Measurements from ENCODE around the gene UGT2B17. TPM values are rescaled to one million over a fixed set of nuclear protein-coding genes. Genes with fewer than 3 reads are reported as not detected.

Gene UGT2B17
- polyA plus RNA-seq, 1 of the 3 experiments (the other 2 are of a cell fraction), result not detected

DNA sequence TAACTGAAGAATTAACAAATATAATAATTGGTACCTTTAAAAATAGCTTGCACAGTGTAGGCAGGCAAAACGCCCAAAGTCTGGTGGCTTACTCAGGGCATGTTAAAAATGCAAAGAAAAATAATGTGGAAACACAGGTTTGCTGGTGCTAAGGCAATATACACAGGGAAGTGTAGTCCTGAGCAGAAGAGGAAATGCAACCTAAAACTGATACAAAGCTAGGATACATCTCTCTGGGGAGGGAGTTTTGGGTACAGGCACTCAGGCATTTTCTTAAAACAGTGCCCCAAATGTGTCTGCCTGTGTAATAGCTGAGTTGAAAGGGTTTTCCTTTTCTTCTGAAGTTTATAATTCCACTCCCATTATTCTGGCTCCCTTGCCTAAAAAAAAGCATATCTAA is 81.4 kb downstream of the UGT2B17 start:
- CTCF ChIA-PET, result interaction anchor here (0.7 to 1.2 kb wide), 2 partner anchors 10 to 676 kb away, joined by 3 to 6 read pairs; no protein-coding TSS in a partner anchor
- 11% methylated on average over 1 of the region's 1 CpG for WGBS (ENCODE audit: low lambda C conversion rate)

DNA sequence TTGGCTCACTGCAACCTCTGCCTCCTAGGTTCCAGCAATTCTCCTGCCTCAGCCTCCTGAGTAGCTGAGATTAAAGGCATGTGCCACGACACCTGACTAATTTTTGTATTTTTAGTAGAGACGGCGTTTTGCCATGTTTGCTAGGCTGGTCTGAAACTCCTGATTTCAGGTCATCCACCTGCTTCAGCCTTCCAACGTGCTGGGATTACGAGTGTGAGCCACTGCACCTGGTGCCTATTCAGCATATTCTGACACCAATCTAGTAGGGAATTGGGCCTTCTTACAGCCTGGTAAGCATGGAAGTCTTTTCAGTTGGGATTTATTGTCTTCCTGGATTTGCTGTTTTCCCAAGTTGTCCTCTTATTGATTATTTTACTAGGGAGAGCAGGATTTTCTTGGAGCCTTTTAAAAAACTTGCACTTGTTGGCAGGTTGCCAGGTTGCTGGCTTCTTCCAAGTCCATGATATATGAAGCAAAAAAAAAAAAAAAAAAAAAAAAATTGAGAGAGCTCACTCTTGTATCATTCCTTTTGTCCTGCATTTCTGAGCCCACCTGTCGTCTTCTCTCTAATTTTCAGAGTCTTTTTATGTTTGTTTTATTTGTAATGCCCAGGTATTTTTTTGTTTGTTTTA is 85.2 kb downstream of the UGT2B17 start:
- Histone ChIP-seq H3K27me3 (ENCODE audit: insufficient read depth) (no peaks in the 10 kb centered on the region; the same call in 1 of the 2 replicates), H2AFZ (ENCODE audit: low read depth) (no peak overlapping the region), H3K4me3 (ENCODE audit: low read depth in 2 of 2, low read length in 1 of 2) (no peak overlapping the region), H4K20me1 (ENCODE audit: insufficient read depth) (no peaks in the 10 kb centered on the region), H3K9me3 (no peaks in the 10 kb centered on the region), H3K4me2 (no peak overlapping the region), H3K9ac (no peak overlapping the region), H3K9me2 (no peaks in the 10 kb centered on the region), H3K36me3 (replicated peaks in 1 of 2; ENCODE audit: control insufficient read depth in 1 of 2, insufficient read depth in 2 of 2, low read length in 1 of 2) (no peaks in the 10 kb centered on the region), H3K4me1 (ENCODE audit: control insufficient read depth in 1 of 2, insufficient read depth in 2 of 2, low read depth in 1 of 2, low read length in 1 of 2) (no peaks in the 10 kb centered on the region), H3K79me2 (ENCODE audit: insufficient read depth) (no peaks in the 10 kb centered on the region), H3K27ac (ENCODE audit: low read depth in 2 of 2, low read length in 1 of 2) (no peak overlapping the region), H3F3A (replicated peaks; ENCODE audit: insufficient read depth) (no peaks in the 10 kb centered on the region)
- POLR2A ChIA-PET, result no interaction called here
- 10% methylated on average over 6 of the region's 6 CpGs for WGBS (ENCODE audit: low lambda C conversion rate)
- no peak for DNase-seq
- CTCF ChIA-PET, result no interaction called here
- TF ChIP-seq EP300 (IDR thresholded peaks at IDR 0.05; ENCODE audit: borderline replicate concordance in 1 of 2, low read depth in 1 of 2, low read length in 1 of 2) (no peak), FOXM1 (IDR thresholded peaks at IDR 0.05; ENCODE audit: low read depth) (no peak), TEAD4 (IDR thresholded peaks at IDR 0.05; ENCODE audit: borderline replicate concordance, insufficient read depth) (no peak), TCF12 (IDR thresholded peaks at IDR 0.05) (no peak), JUND (IDR thresholded peaks at IDR 0.05) (no peak), TAF1 (IDR thresholded peaks at IDR 0.05; ENCODE audit: borderline replicate concordance, low read depth, low read length) (no peak), CHD2 (IDR thresholded peaks at IDR 0.05; ENCODE audit: low read length, partially characterized antibody) (no peak)
- TF ChIP-seq, protein P1, sequence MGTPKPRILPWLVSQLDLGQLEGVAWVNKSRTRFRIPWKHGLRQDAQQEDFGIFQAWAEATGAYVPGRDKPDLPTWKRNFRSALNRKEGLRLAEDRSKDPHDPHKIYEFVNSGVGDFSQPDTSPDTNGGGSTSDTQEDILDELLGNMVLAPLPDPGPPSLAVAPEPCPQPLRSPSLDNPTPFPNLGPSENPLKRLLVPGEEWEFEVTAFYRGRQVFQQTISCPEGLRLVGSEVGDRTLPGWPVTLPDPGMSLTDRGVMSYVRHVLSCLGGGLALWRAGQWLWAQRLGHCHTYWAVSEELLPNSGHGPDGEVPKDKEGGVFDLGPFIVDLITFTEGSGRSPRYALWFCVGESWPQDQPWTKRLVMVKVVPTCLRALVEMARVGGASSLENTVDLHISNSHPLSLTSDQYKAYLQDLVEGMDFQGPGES (IDR thresholded peaks at IDR 0.05; ENCODE audit: low read depth, low read length), result no peak
- TF ChIP-seq, protein P2, sequence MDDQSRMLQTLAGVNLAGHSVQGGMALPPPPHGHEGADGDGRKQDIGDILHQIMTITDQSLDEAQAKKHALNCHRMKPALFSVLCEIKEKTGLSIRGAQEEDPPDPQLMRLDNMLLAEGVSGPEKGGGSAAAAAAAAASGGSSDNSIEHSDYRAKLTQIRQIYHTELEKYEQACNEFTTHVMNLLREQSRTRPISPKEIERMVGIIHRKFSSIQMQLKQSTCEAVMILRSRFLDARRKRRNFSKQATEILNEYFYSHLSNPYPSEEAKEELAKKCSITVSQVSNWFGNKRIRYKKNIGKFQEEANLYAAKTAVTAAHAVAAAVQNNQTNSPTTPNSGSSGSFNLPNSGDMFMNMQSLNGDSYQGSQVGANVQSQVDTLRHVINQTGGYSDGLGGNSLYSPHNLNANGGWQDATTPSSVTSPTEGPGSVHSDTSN (IDR thresholded peaks at IDR 0.05), result no peak
- TF ChIP-seq, protein P3, sequence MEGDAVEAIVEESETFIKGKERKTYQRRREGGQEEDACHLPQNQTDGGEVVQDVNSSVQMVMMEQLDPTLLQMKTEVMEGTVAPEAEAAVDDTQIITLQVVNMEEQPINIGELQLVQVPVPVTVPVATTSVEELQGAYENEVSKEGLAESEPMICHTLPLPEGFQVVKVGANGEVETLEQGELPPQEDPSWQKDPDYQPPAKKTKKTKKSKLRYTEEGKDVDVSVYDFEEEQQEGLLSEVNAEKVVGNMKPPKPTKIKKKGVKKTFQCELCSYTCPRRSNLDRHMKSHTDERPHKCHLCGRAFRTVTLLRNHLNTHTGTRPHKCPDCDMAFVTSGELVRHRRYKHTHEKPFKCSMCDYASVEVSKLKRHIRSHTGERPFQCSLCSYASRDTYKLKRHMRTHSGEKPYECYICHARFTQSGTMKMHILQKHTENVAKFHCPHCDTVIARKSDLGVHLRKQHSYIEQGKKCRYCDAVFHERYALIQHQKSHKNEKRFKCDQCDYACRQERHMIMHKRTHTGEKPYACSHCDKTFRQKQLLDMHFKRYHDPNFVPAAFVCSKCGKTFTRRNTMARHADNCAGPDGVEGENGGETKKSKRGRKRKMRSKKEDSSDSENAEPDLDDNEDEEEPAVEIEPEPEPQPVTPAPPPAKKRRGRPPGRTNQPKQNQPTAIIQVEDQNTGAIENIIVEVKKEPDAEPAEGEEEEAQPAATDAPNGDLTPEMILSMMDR (IDR thresholded peaks at IDR 0.05), result no peak

More for the DNA sequence above, 81.4 kb downstream of the UGT2B17 start:
- Histone ChIP-seq H2AFZ (ENCODE audit: low read depth) (no peak overlapping the region), H3K4me3 (ENCODE audit: low read depth in 2 of 2, low read length in 1 of 2) (no peak overlapping the region), H3K9me3 (no peaks in the 10 kb centered on the region), H3K9ac (no peak overlapping the region), H3K4me2 (no peak overlapping the region), H3K9me2 (no peaks in the 10 kb centered on the region), H3K4me1 (ENCODE audit: control insufficient read depth in 1 of 2, insufficient read depth in 2 of 2, low read depth in 1 of 2, low read length in 1 of 2) (no peaks in the 10 kb centered on the region), H3K36me3 (replicated peaks in 1 of 2; ENCODE audit: control insufficient read depth in 1 of 2, insufficient read depth in 2 of 2, low read length in 1 of 2) (no peaks in the 10 kb centered on the region), H3K79me2 (ENCODE audit: insufficient read depth) (no peaks in the 10 kb centered on the region), H4K20me1 (ENCODE audit: insufficient read depth) (no peaks in the 10 kb centered on the region), H3F3A (replicated peaks; ENCODE audit: insufficient read depth) (no peaks in the 10 kb centered on the region), H3K27me3 (ENCODE audit: insufficient read depth) (no peaks in the 10 kb centered on the region; the same call in 1 of the 2 replicates), H3K27ac (ENCODE audit: low read depth in 2 of 2, low read length in 1 of 2) (no peak overlapping the region)
- no peak for TF ChIP-seq CHD2 (IDR thresholded peaks at IDR 0.05; ENCODE audit: low read length, partially characterized antibody)
- no peak for TF ChIP-seq RXRA (IDR thresholded peaks at IDR 0.05; ENCODE audit: borderline replicate concordance, low read depth)
- TF ChIP-seq YY1 (IDR thresholded peaks at IDR 0.05; ENCODE audit: low read depth), result no peak
- no peak for TF ChIP-seq FOXJ3 (CRISPR knock-in tag; IDR thresholded peaks at IDR 0.05)
- TF ChIP-seq ELF1 (IDR thresholded peaks at IDR 0.05), result no peak
- TF ChIP-seq RCOR1 (IDR thresholded peaks at IDR 0.05; ENCODE audit: low read length), result no peak
- TF ChIP-seq EP300 (IDR thresholded peaks at IDR 0.05; ENCODE audit: borderline replicate concordance in 1 of 2, low read depth in 1 of 2, low read length in 1 of 2), result no peak
- TF ChIP-seq TEAD4 (IDR thresholded peaks at IDR 0.05; ENCODE audit: borderline replicate concordance, insufficient read depth), result no peak
- no peak for TF ChIP-seq FOSL2 (IDR thresholded peaks at IDR 0.05; ENCODE audit: borderline replicate concordance, low read depth)
- no peak for TF ChIP-seq MEF2A (IDR thresholded peaks at IDR 0.05; ENCODE audit: borderline replicate concordance, low read depth)
- TF ChIP-seq RAD21 (IDR thresholded peaks at IDR 0.05; ENCODE audit: low read length), result no peak
- TF ChIP-seq, protein P1 (IDR thresholded peaks at IDR 0.05; ENCODE audit: low read depth, low read length), result no peak
- TF ChIP-seq SIN3A (IDR thresholded peaks at IDR 0.05; ENCODE audit: borderline replicate concordance, low read depth, low read length), result no peak
- TF ChIP-seq, protein P2 (IDR thresholded peaks at IDR 0.05), result no peak
- no peak for TF ChIP-seq MXI1 (IDR thresholded peaks at IDR 0.05; ENCODE audit: low read depth, low read length)
- no peak for TF ChIP-seq POLR2AphosphoS5 (IDR thresholded peaks at IDR 0.05; ENCODE audit: low read depth, low read length)
- no peak for TF ChIP-seq GATA2 (CRISPR knock-in tag; IDR thresholded peaks at IDR 0.05)
- TF ChIP-seq, protein P4, sequence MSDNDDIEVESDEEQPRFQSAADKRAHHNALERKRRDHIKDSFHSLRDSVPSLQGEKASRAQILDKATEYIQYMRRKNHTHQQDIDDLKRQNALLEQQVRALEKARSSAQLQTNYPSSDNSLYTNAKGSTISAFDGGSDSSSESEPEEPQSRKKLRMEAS (IDR thresholded peaks at IDR 0.05; ENCODE audit: low read depth), result no peak
- DNase-seq, result no peak
- POLR2A ChIA-PET, result no interaction called here

Data from SK-N-SH (cell line).